ENCODE results near the gene CTDSPL.

DNA sequence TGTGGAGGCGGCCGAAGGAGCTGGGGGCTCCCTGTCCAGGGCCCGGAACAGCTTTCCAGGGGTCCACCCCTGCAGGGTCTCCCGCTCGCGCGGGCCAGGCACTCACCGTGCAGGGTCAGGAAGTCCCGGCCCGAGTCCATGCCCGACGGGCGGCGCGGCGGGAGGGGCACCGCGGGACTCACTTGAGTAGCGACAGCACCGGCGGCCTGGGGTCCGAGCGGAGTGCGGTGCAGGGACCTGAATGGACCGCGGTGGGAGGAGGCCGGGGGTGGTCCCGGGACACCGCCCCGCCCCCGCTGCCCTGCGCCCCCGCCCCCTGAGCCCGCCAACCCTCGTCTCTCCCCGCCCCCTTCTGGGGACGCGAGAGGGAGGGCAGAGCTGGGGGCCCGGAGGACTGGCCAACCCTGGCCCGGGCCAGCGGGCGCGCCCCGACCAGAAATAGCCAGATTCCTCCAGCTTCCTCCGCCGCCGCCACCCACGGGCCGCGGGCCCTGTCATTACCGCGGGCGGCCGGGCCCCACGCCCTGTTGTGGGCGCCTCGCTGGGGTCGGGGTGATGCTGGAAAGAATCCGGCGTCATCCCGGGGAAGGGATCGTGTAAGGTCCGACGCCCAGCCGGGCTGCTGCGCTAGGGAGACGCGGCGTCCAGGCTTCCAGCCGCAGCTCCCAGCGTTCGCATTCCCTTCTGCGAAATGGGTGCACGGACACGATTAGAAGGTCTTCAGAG lies 167.9 kb downstream of the CTDSPL start, which contains the start of gene PLCD1:
- TF ChIP-seq POLR2A (IDR thresholded peaks at IDR 0.05; ENCODE audit: low read length) (no peak), GATA1 (IDR thresholded peaks at IDR 0.05; ENCODE audit: low read depth, low read length) (no peak)
